Dendritic cell treated with granulocyte-macrophage colony-stimulating factor and Interleukin-4, amounts not matched to agents 40 ng/mL and 50 ng/mL, for 4 days (primary cell): ENCODE data around the gene PIK3AP1.
A peak's percentile ranks its signal among the peaks of the same experiment; 100 is the strongest.
"Not testable (repeated sequence)": the region's sequence is repeated elsewhere in the genome, so short reads cannot be mapped to it uniquely, and the experiment has no call there.

Experiments used
- H3K27ac Mint-ChIP-seq: one replicate; pipeline ENCODE4 v1.8.0; 2022; ENCODE audit warnings: mild to moderate bottlenecking, mixed read lengths
- H3K27me3 Mint-ChIP-seq: one replicate; pipeline ENCODE4 v1.8.0; 2022; ENCODE audit warnings: mild to moderate bottlenecking, mixed read lengths
- H3K36me3 Mint-ChIP-seq: one replicate; pipeline ENCODE4 v1.8.0; 2022; ENCODE audit warnings: low read depth, mixed read lengths
- H3K4me1 Mint-ChIP-seq: one replicate; pipeline ENCODE4 v1.8.0; 2022; ENCODE audit warnings: low read depth, mixed read lengths
- H3K4me3 Mint-ChIP-seq: one replicate; pipeline ENCODE4 v1.8.0; 2022; ENCODE audit warnings: mild to moderate bottlenecking, moderate library complexity, mixed read lengths
- H3K9me3 Mint-ChIP-seq: one replicate; pipeline ENCODE4 v1.8.0; 2022; ENCODE audit warnings: mixed read lengths
- intact Hi-C: fragments of 100-400 bp; cut with micrococcal nuclease; formaldehyde crosslinking; loops from one replicate; pipeline ENCODE4 v1.15.0; 2022

PIK3AP1 gene

GRCh38 chr10:96698305-96698704 lies 22.0 kb downstream of the PIK3AP1 start:
- H3K27me3 Mint-ChIP-seq, H3K9me3 Mint-ChIP-seq, H3K4me3 Mint-ChIP-seq, intact Hi-C loops, H3K27ac Mint-ChIP-seq: not testable (repeated sequence)
- Mint-ChIP-seq H3K4me1 (peaks cover 54% of the 10 kb centered on the region), H3K36me3 (peaks cover 19% of the 10 kb centered on the region)

- Mint-ChIP-seq H3K4me1 (peaks cover 54% of the 10 kb centered on the region), H3K36me3 (peaks cover 24% of the 10 kb centered on the region), H3K4me3 (no peak overlapping the region), H3K9me3 (no peaks in the 10 kb centered on the region), H3K27me3 (no peaks in the 10 kb centered on the region), H3K27ac (no peak overlapping the region)
- intact Hi-C loops = no loop called here
These were observed 22.9 kb downstream of the PIK3AP1 start for GRCh38 chr10:96697438-96697837.

DNA sequence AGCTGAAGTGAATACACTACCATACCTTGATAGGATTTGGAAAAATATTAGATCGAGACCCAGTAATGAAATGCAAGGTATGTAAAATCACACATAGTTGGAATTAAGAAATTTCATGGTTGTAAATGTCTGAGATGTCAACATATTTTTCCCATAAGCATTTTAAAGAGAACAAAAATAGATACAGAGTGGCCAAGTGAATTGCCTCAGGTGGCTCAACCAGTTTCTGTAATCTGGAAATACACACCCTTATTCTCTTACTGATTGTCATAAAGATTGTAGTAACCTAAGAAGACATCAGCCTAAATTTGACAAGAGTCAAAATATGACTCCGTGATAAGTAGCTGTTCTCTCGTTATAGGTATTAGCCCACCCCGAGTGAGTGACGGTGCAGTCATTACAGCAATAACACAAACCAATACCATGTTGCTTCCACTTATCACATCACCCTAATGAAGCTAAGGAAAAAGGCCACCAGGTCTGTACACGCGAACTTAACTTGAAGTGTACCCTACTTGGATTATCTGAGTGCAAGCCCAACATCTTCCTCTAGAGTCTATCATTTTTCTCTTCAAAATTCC lies 23.4 kb downstream of the PIK3AP1 start:
- H3K4me3 Mint-ChIP-seq = no peak overlapping the region
- H3K36me3 Mint-ChIP-seq = peaks cover 20% of the 10 kb centered on the region
- intact Hi-C loops = no loop called here
- H3K27ac Mint-ChIP-seq = no peak overlapping the region
- H3K4me1 Mint-ChIP-seq = peaks cover 53% of the 10 kb centered on the region
- no peaks in the 10 kb centered on the region for H3K27me3 Mint-ChIP-seq
- H3K9me3 Mint-ChIP-seq = no peaks in the 10 kb centered on the region

DNA sequence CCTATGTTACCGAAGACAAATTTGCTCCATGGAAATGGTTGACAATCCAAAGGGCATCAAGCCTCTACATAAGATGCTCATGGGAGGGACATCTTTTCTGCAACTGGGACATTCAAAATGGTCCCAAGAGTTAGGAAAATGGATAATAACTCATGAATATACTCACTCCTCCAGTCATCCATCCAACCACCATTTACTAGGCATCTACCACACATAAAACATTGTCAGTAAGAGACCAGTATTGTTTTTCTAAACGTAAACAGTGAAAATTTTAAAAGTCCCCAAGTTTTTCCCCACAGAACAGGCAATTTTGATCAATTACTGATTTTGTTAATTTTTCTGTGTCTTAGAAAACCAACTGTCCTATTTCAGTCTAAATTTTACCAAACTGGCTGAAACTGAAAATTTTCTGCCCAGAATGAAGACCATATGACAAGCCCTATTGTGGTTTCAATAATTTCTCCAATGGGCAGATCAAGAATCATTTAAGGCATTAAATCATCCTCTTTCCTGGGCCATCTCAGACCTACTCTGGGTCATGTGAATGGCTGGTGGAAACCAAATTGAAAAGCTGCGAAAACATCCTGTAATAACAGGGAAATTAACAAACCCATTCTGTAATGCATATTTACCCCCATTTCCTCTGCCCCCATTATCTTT lies 24.2 kb downstream of the PIK3AP1 start:
- Mint-ChIP-seq H3K4me3 (no peak overlapping the region), H3K9me3 (no peaks in the 10 kb centered on the region), H3K27ac (no peak overlapping the region), H3K27me3 (no peaks in the 10 kb centered on the region), H3K36me3 (peaks cover 12% of the 10 kb centered on the region), H3K4me1 (peaks cover 47% of the 10 kb centered on the region)
- intact Hi-C loops = no loop called here

- intact Hi-C loops = no loop called here
- H3K4me1 Mint-ChIP-seq = peaks cover 47% of the 10 kb centered on the region
- peaks cover 11% of the 10 kb centered on the region for H3K36me3 Mint-ChIP-seq
- no peaks in the 10 kb centered on the region for H3K27me3 Mint-ChIP-seq
- no peaks in the 10 kb centered on the region for H3K9me3 Mint-ChIP-seq
- H3K4me3 Mint-ChIP-seq = no peak overlapping the region
- H3K27ac Mint-ChIP-seq = no peak overlapping the region
These were observed 24.9 kb downstream of the PIK3AP1 start for GRCh38 chr10:96695366-96695765.

DNA sequence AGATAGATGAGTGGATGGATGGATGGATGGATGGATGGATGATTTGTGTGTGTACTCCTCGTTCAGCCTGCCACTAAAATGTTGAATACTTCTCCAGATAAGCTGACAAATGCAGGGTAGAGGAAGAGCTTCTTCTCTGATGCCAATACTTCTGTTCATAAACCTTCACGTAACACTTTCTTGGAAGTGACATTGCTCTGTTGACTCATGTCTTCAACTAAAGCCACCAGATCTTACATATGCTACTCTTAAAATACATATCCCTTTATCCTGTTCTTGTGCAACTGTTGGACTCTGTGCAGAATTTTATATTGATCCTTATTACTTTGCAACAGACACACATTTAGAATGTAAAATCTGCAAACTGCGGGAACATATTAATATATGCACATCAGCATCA lies 26.9 kb downstream of the PIK3AP1 start:
- H3K27ac Mint-ChIP-seq = no peak overlapping the region
- H3K4me3 Mint-ChIP-seq = no peak overlapping the region
- intact Hi-C loops = no loop called here
- peaks cover 52% of the 10 kb centered on the region for H3K4me1 Mint-ChIP-seq
- H3K36me3 Mint-ChIP-seq = peaks cover 23% of the 10 kb centered on the region
- H3K9me3 Mint-ChIP-seq = no peaks in the 10 kb centered on the region
- H3K27me3 Mint-ChIP-seq = no peaks in the 10 kb centered on the region

- H3K36me3 Mint-ChIP-seq = peaks cover 23% of the 10 kb centered on the region
- no peak overlapping the region for H3K27ac Mint-ChIP-seq
- no peaks in the 10 kb centered on the region for H3K9me3 Mint-ChIP-seq
- no peak overlapping the region for H3K4me3 Mint-ChIP-seq
- no peaks in the 10 kb centered on the region for H3K27me3 Mint-ChIP-seq
- intact Hi-C loops = no loop called here
- H3K4me1 Mint-ChIP-seq = peaks cover 59% of the 10 kb centered on the region
These were observed 27.9 kb downstream of the PIK3AP1 start for GRCh38 chr10:96692427-96692826.

DNA sequence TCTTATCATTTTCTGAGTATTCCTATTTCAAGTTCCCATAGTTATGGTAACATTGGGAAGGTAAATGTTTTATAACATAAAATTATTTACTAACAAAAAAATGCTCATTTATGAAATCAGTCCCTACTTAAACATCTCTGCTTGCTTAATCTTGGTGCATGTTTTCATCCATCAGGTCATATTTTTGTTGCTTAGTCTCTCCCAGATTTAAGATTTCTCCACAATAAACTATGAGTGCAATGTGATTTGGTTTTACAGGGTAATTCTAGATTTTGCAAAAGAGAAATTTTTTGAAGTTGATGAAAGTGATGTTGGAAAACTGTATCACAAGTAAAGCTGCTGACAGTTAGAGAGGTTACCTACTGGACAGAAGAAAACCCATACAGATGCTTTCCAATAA lies 28.6 kb downstream of the PIK3AP1 start:
- no peaks in the 10 kb centered on the region for H3K27me3 Mint-ChIP-seq
- H3K36me3 Mint-ChIP-seq = peaks cover 23% of the 10 kb centered on the region
- H3K4me3 Mint-ChIP-seq = no peak overlapping the region
- H3K4me1 Mint-ChIP-seq = peaks cover 61% of the 10 kb centered on the region
- intact Hi-C loops = no loop called here
- H3K9me3 Mint-ChIP-seq = no peaks in the 10 kb centered on the region
- H3K27ac Mint-ChIP-seq = no peak overlapping the region

DNA sequence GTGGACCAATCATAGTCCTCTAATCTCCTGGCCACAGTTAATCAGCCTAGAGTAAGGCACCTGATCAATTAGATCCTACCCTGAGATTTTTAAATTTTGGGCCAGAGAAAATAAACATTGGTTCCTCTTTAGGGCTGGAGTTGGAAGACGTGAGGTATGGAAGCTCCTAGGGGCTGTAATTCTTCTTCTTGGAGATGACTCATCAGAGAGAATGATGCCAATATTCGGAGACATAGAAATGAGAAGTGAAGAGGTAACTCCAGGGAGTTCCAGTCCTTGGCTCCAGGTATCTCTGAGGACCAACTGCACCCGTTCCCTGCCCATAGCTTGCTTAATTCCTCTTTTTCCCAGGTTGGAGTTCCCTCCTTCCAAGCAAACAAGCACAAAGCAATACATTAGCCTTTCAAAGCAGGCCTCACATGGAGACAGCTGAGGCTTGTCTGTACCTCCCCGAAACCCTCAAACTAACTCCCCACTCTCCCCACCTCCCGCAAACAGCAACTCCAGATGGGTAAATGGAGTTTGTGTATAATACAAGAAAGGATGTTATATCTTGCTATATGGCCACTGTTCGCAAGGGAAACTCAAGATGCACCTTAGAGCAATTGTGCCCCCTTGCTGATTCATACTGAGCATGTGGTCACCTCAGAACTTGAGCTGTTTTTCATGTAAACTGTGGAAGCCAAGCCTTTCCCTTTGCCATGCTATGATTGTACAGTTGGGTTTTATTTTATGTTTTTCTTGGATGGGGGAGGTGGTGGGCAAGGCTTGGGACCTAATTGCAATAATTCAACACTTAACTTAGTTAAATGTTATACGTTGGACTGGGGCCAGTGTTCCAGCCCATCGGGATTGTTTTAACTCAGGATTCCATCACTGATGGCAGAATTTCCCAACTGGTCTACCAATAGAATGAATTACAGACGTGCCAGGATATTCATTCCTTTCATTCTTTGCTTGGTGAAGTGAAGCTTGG lies 29.3 kb downstream of the PIK3AP1 start:
- Mint-ChIP-seq H3K4me1 (peaks cover 59% of the 10 kb centered on the region), H3K27me3 (no peaks in the 10 kb centered on the region), H3K27ac (no peak overlapping the region), H3K9me3 (no peaks in the 10 kb centered on the region), H3K4me3 (no peak overlapping the region), H3K36me3 (peaks cover 23% of the 10 kb centered on the region)
- intact Hi-C loops = no loop called here

- no peaks in the 10 kb centered on the region for H3K9me3 Mint-ChIP-seq
- no peaks in the 10 kb centered on the region for H3K27me3 Mint-ChIP-seq
- H3K4me1 Mint-ChIP-seq = peaks cover 60% of the 10 kb centered on the region
- H3K27ac Mint-ChIP-seq = no peak overlapping the region
- peaks cover 30% of the 10 kb centered on the region for H3K36me3 Mint-ChIP-seq
- no peak overlapping the region for H3K4me3 Mint-ChIP-seq
- intact Hi-C loops = no loop called here
These were observed 31.5 kb downstream of the PIK3AP1 start for GRCh38 chr10:96688789-96689188.

GRCh38 chr10:96687317-96688012 lies 32.8 kb downstream of the PIK3AP1 start:
- no peaks in the 10 kb centered on the region for H3K9me3 Mint-ChIP-seq
- intact Hi-C loops = no loop called here
- no peaks in the 10 kb centered on the region for H3K27me3 Mint-ChIP-seq
- no peak overlapping the region for H3K4me3 Mint-ChIP-seq
- H3K4me1 Mint-ChIP-seq = peaks cover 51% of the 10 kb centered on the region
- H3K27ac Mint-ChIP-seq = peak overlapping the region; percentile 15
- H3K36me3 Mint-ChIP-seq = peaks cover 26% of the 10 kb centered on the region

DNA sequence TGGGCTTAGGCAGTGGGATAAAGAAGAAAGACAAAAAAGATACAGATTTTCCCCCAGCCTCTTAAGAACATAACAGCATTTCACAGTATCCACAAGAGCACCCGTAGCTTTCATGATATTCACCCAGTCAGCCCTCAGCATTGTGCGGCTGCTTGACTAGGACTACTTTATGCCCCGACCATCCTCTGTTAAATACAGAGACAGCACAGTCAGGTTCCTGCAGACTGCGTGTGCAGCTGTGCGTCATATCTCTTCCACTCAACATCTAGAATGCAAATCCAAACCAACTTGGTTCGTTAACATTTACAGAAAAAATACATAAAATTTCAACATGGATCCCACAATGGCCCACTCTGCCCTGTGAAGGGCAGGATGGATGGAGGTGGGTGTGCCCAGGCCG lies 33.8 kb downstream of the PIK3AP1 start:
- H3K27ac Mint-ChIP-seq = no peak overlapping the region
- H3K9me3 Mint-ChIP-seq = no peaks in the 10 kb centered on the region
- H3K4me3 Mint-ChIP-seq = no peak overlapping the region
- peaks cover 57% of the 10 kb centered on the region for H3K4me1 Mint-ChIP-seq
- intact Hi-C loops = no loop called here
- peaks cover 29% of the 10 kb centered on the region for H3K36me3 Mint-ChIP-seq
- H3K27me3 Mint-ChIP-seq = no peaks in the 10 kb centered on the region

GRCh38 chr10:96685306-96685705 lies 35.0 kb downstream of the PIK3AP1 start:
- no peaks in the 10 kb centered on the region for H3K9me3 Mint-ChIP-seq
- H3K4me3 Mint-ChIP-seq = no peak overlapping the region
- H3K27ac Mint-ChIP-seq = no peak overlapping the region
- peaks cover 34% of the 10 kb centered on the region for H3K36me3 Mint-ChIP-seq
- no peaks in the 10 kb centered on the region for H3K27me3 Mint-ChIP-seq
- H3K4me1 Mint-ChIP-seq = peaks cover 53% of the 10 kb centered on the region
- intact Hi-C loops = no loop called here

DNA sequence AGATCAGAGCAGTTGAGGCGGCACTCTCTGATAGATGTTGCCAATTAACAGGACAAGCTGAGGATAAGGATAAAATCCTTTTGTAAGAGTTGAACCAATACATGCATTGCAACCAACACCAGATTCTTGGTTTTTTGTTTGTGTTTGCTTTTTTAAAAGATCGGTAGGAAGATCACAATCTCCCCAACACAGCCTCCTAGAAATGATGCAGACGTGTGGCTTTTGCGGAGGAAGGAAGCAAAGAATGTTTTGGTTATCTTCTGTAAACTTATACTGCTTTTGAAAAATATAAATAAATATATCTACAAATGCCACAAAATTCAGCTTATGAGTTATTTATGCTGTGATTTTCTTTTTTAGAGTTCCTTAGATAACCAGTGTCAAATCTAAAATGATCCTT lies 35.5 kb downstream of the PIK3AP1 start:
- H3K4me3 Mint-ChIP-seq = no peak overlapping the region
- H3K36me3 Mint-ChIP-seq = peaks cover 30% of the 10 kb centered on the region
- H3K4me1 Mint-ChIP-seq = peaks cover 52% of the 10 kb centered on the region
- no peak overlapping the region for H3K27ac Mint-ChIP-seq
- H3K27me3 Mint-ChIP-seq = no peaks in the 10 kb centered on the region
- H3K9me3 Mint-ChIP-seq = no peaks in the 10 kb centered on the region
- intact Hi-C loops = no loop called here
